Endodermal cell (in vitro differentiated cells): Measurements from ENCODE around the gene NMT2. TPM values are rescaled to one million over a fixed set of nuclear protein-coding genes. Genes with fewer than 3 reads are reported as not detected.

Experiments
- DNase-seq: peaks from one replicate; pipeline ENCODE4 v3.0.0-alpha.2; 2017
- H3K27ac ChIP-seq: 2 replicates; pipeline ENCODE4 v1.5.1; 2013; ENCODE audit warnings: mild to moderate bottlenecking, low read depth, low read length, moderate library complexity
- H3K27me3 ChIP-seq: 2 replicates; pipeline ENCODE4 v1.6.1; 2013; ENCODE audit warnings: mild to moderate bottlenecking, low read length, moderate library complexity; ENCODE audit not compliant: insufficient read depth, control insufficient read depth, poor library complexity, severe bottlenecking
- H3K36me3 ChIP-seq: 2 replicates; pipeline ENCODE4 v1.7.0; 2013; ENCODE audit warnings: mild to moderate bottlenecking, low read length, moderate library complexity; ENCODE audit not compliant: control insufficient read depth, insufficient read depth
- H3K4me1 ChIP-seq: one replicate; pipeline ENCODE4 v1.7.0; 2013; ENCODE audit warnings: low read length; ENCODE audit not compliant: control insufficient read depth, insufficient read depth
- H3K4me3 ChIP-seq: 2 replicates; pipeline ENCODE4 v1.5.1; 2013; ENCODE audit warnings: mild to moderate bottlenecking, low read length, moderate library complexity
- H3K9ac ChIP-seq: 2 replicates; pipeline ENCODE4 v1.6.1; 2013; ENCODE audit warnings: mild to moderate bottlenecking, low read length, moderate library complexity; ENCODE audit not compliant: poor library complexity, severe bottlenecking; ENCODE audit errors: extremely low read depth
- H3K9me3 ChIP-seq: 2 replicates; pipeline ENCODE4 v1.6.1; 2013; ENCODE audit warnings: mild to moderate bottlenecking, low read length, moderate library complexity; ENCODE audit not compliant: control insufficient read depth
- H3K27ac Mint-ChIP-seq: 2 replicates; pipeline ENCODE4 v1.8.0; 2020; ENCODE audit warnings: mixed read lengths
- H3K27me3 Mint-ChIP-seq: 2 replicates; pipeline ENCODE4 v1.8.0; 2021; ENCODE audit warnings: mild to moderate bottlenecking, mixed read lengths; ENCODE audit not compliant: insufficient read depth
- H3K36me3 Mint-ChIP-seq: 2 replicates; pipeline ENCODE4 v1.8.0; 2020; ENCODE audit warnings: low read depth, mixed read lengths
- H3K4me1 Mint-ChIP-seq: 2 replicates; pipeline ENCODE4 v1.8.0; 2020; ENCODE audit warnings: mixed read lengths
- H3K4me3 Mint-ChIP-seq: 2 replicates; pipeline ENCODE4 v1.8.0; 2020; ENCODE audit warnings: mild to moderate bottlenecking, moderate library complexity, mixed read lengths
- H3K9me3 Mint-ChIP-seq: 2 replicates; pipeline ENCODE4 v1.8.0; 2020; ENCODE audit warnings: mild to moderate bottlenecking, mixed read lengths
- CTCF ChIP-seq: fragments of 200-600 bp; sonication (generic); conservative IDR thresholded peaks from 2 replicates; pipeline ENCODE4 v1.5.0; 2021; ENCODE audit warnings: antibody characterized with exemption, mild to moderate bottlenecking
- WGBS, 2 experiments: methylation state at CpG; one replicate each; pipeline versions ENCODE4 v1.1.5 to v1.1.7; 2013; ENCODE audit warnings: missing lambda C conversion rate in 2 of 2, mixed read lengths in 1 of 2; ENCODE audit not compliant: insufficient coverage in 1 of 2, insufficient read length in 1 of 2; 5-methylcytosine and 5-hydroxymethylcytosine counted together
- total RNA-seq, 2 donors: library from RNA; stranded (reverse); fragmentation: NEBNext Ultra II Directional in 1 of 2; extraction: Animal tissue kit (Norgen Biotek cat#: 25700) in 1 of 2; gene quantifications; 2 replicates in 1 of 2; 3 replicates in 1 of 2; pipeline ENCODE4 v1.2.1, GENCODE V29; 2021

The NMT2 gene
- total RNA-seq, 2 donors from 2014 or later: 21.7 to 21.9 TPM

- no peaks in the 10 kb centered on the region for H3K4me1 ChIP-seq
- Mint-ChIP-seq H3K27me3 (no peaks in the 10 kb centered on the region), H3K4me1 (peaks cover 4% of the 10 kb centered on the region), H3K9me3 (no peaks in the 10 kb centered on the region), H3K4me3 (no peak overlapping the region), H3K27ac (no peak overlapping the region), H3K36me3 (no peaks in the 10 kb centered on the region)
- no peaks in the 10 kb centered on the region for H3K36me3 ChIP-seq
- no peaks in the 10 kb centered on the region for H3K27me3 ChIP-seq
- no peak for TF ChIP-seq CTCF
- H3K9ac ChIP-seq: no peak overlapping the region
- H3K4me3 ChIP-seq: no peak overlapping the region
- DNase-seq: no peak
- H3K27ac ChIP-seq: no peak overlapping the region
- 94 to 100% methylated on average over 1 to 2 of the region's 2 CpGs for WGBS, 2 experiments
- H3K9me3 ChIP-seq: no peaks in the 10 kb centered on the region
Observed at GRCh38 chr10:15181576-15182156, 13.2 kb upstream of the NMT2 start.

DNA sequence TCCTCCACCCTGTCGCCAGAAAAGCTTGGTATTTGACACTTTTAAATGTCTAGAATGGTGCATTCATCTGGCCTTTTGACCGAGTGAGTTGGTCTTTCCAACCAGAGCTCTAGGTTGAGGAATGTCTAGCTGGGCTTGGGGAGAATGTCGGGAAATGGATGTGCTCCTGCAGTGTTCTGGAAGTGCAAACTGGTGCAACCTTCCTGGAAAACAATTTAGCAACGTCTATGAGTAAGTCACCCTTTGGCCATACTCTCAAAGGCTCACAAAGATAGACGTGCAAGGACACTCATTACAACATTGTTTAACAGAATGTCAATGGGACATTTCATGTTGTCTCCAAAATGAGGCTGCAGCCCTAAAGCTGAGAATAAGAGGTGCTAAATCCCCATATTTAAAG, 12.2 kb upstream of the NMT2 start:
- DNase-seq: no peak
- WGBS, 2 experiments: 87 to 91% methylated on average over 4 to 5 of the region's 5 CpGs
- no peaks in the 10 kb centered on the region for H3K36me3 Mint-ChIP-seq
- Histone ChIP-seq H3K9ac (no peak overlapping the region), H3K27me3 (no peaks in the 10 kb centered on the region), H3K36me3 (no peaks in the 10 kb centered on the region), H3K9me3 (no peaks in the 10 kb centered on the region), H3K4me3 (no peak overlapping the region), H3K4me1 (no peaks in the 10 kb centered on the region), H3K27ac (no peak overlapping the region)
- H3K27ac Mint-ChIP-seq: no peak overlapping the region
- peaks cover 4% of the 10 kb centered on the region for H3K4me1 Mint-ChIP-seq
- TF ChIP-seq CTCF: no peak
- H3K9me3 Mint-ChIP-seq: no peaks in the 10 kb centered on the region
- no peak overlapping the region for H3K4me3 Mint-ChIP-seq
- no peaks in the 10 kb centered on the region for H3K27me3 Mint-ChIP-seq

DNA sequence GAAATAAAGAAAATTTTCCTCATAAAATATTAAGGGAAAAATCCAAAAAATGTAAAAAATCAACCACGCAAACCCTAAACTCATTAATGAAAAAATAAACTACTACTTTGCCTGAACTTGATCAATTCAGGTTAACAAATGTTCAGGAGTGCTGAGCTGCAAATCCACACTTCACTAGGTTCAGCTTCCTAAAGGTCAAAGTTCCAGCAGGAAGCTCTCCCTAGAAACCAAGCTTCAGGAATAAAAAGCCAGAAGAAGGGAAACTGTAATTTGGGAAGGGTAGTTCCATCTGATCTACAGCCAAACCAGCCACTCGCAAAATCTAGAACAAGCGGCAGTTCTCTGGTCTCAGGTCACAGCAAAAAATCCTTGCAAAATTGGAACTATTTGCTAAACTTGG, 7.8 kb upstream of the NMT2 start:
- H3K27ac Mint-ChIP-seq: no peak overlapping the region
- no peak overlapping the region for H3K4me3 Mint-ChIP-seq
- H3K36me3 Mint-ChIP-seq: no peaks in the 10 kb centered on the region
- Histone ChIP-seq H3K9ac (no peak overlapping the region), H3K27ac (no peak overlapping the region), H3K9me3 (no peaks in the 10 kb centered on the region), H3K4me1 (no peaks in the 10 kb centered on the region), H3K4me3 (no peak overlapping the region), H3K27me3 (no peaks in the 10 kb centered on the region), H3K36me3 (no peaks in the 10 kb centered on the region)
- WGBS, 2 experiments: 95 to 100% methylated on average over 3 of the region's 3 CpGs
- H3K27me3 Mint-ChIP-seq: no peaks in the 10 kb centered on the region
- TF ChIP-seq CTCF: no peak
- H3K9me3 Mint-ChIP-seq: no peaks in the 10 kb centered on the region
- no peaks in the 10 kb centered on the region for H3K4me1 Mint-ChIP-seq
- no peak for DNase-seq
